Urinary bladder (tissue), 4 donors: ENCODE results near the gene TMEM183A. TPM values are rescaled to one million over a fixed set of nuclear protein-coding genes. Genes with fewer than 3 reads are reported as not detected.

ENCODE experiments used
- DNase-seq: peaks from one replicate; pipeline ENCODE4 v3.0.0-alpha.2; 2015; ENCODE audit errors: extremely low spot score
- H3K27ac ChIP-seq: one replicate; pipeline ENCODE4 v1.5.1; 2013; ENCODE audit warnings: low read depth, mild to moderate bottlenecking, moderate library complexity
- H3K36me3 ChIP-seq: one replicate; pipeline ENCODE4 v1.6.1; 2013; ENCODE audit warnings: mild to moderate bottlenecking, moderate library complexity; ENCODE audit not compliant: insufficient read depth
- H3K4me1 ChIP-seq: one replicate; pipeline ENCODE4 v1.6.1; 2013; ENCODE audit warnings: mild to moderate bottlenecking, moderate library complexity; ENCODE audit not compliant: insufficient read depth
- H3K4me3 ChIP-seq: one replicate; pipeline ENCODE4 v1.5.1; 2013; ENCODE audit warnings: low read depth, low read length
- WGBS: extraction: QIAGEN DNeasy Blood & Tissue Kit; methylation state at CpG from one replicate; pipeline ENCODE4 v1.1.7; 2013; 5-methylcytosine and 5-hydroxymethylcytosine counted together
- polyA plus RNA-seq: library from polyadenylated mRNA; stranded (reverse); fragments of 200-250 nt; gene quantifications from one replicate; pipeline ENCODE4 v1.2.3, GENCODE V29; 2013
- total RNA-seq: library from RNA; depleted of rRNA; stranded (reverse); fragments of >200 nt; gene quantifications from one replicate; pipeline ENCODE4 v1.2.3, GENCODE V29; 2014
- donor health status: healthy with polysubstance abuse.
- donor health status: healthy.

The TMEM183A gene, protein sequence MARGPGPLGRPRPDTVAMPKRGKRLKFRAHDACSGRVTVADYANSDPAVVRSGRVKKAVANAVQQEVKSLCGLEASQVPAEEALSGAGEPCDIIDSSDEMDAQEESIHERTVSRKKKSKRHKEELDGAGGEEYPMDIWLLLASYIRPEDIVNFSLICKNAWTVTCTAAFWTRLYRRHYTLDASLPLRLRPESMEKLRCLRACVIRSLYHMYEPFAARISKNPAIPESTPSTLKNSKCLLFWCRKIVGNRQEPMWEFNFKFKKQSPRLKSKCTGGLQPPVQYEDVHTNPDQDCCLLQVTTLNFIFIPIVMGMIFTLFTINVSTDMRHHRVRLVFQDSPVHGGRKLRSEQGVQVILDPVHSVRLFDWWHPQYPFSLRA
- total RNA-seq, result 60.9 TPM
- polyA plus RNA-seq, result 50.4 TPM

DNA sequence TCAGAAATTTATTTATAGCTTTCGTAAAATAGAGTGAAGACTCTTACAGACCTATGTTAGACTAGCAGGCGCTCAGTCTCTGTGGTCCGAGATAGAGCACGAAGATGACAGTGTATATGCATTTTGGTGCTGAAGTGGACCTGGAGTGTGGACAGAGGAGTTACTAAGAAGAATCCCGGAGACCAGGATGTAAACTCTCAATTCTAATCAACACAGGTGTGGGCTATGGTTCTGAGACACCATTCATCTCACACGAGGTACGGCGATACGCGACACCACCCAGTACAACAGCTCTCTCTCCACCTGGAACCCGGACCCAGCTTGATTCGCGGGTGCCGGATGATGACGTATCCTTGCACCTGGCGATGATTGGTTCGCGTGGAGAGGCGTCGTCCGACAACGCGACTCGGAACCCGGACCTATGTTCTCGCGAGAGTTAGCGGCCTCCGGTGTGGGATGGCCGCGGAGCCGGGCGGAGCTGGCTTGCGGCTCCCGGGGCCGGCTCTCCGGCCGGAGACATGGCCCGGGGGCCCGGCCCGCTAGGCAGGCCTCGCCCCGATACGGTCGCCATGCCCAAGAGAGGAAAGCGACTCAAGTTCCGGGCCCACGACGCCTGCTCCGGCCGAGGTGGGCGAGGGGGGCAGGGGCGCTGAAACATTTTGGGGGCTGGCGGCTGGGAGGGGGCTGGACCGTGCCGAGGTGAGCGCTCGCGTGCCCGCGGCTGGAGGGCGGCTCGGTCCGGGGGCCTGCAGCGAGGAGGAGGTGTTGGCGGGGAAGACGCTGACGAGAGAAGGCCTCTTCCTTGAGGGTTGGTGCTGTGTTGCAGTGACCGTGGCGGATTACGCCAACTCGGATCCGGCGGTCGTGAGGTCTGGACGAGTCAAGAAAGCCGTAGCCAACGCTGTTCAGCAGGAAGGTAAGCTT is at the start of gene TMEM183A:
Gene TMEM183A, plus strand, starts transcription at position 427 of the 924 bp plus-strand sequence. Its CDS starts 92 bp downstream, at position 519.
- peak; percentile 92 for DNase-seq
- H3K4me1 ChIP-seq, result no peaks in the 10 kb centered on the region
- H3K36me3 ChIP-seq, result no peaks in the 10 kb centered on the region
- H3K4me3 ChIP-seq, result peak within 1 kb of the TSS; percentile 62
- WGBS, result under 1% methylated on average over 78 of the region's 78 CpGs
- H3K27ac ChIP-seq, result peak within 1 kb of the TSS; percentile 81

DNA sequence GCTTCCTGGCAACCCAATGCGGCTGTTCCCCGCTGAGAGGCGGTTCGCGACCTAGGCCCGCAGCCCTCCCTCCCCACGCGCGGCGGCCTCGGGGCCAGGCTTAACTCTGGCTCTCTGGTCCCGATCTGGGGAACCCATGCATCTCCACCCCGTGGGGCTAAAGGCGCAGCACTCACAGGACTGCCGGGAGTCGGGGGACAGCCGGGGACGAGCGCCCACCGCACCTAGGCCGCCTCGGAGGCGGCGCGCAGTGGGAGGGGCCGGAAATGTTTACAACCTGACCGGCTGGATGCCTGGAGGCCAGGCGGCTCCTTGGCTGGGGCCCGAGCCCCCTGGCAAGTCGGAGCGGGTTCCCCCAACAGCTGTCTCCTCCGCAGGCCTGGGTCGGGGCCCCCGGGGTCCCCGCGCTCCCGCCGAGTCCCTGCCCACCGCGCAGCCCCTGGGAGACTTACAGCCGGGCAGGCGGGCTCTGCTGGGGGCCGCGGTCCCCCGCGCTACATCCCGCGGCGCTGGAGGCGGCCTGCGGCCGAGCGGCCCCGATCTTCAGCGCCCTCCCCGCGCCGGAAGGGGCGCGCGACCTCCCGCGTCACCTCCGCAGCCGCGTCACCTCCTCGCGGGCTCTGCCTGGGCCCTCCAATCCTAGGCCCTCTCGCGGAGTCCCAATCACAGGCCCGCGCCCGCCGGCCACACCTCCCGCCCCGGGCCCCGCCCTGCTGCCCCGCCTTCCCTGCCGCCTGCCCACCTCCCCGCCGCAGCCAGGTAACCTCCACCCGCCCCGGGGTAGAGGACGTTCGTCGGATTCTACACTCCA is 49.2 kb upstream of the TMEM183A start, which contains the start of gene ADIPOR1:
Gene ADIPOR1, minus strand, starts transcription at position 580 of the 811 bp plus-strand sequence. CDS start 7,242 bp downstream, outside the sequence.
- H3K27ac ChIP-seq, result peak within 1 kb of the TSS; percentile 97
- DNase-seq, result peak; percentile 66
- under 1% methylated on average over 86 of the region's 86 CpGs for WGBS
- H3K4me3 ChIP-seq, result peak within 1 kb of the TSS; percentile 99
- peaks cover 2% of the 10 kb centered on the region for H3K4me1 ChIP-seq
- no peaks in the 10 kb centered on the region for H3K36me3 ChIP-seq

DNA sequence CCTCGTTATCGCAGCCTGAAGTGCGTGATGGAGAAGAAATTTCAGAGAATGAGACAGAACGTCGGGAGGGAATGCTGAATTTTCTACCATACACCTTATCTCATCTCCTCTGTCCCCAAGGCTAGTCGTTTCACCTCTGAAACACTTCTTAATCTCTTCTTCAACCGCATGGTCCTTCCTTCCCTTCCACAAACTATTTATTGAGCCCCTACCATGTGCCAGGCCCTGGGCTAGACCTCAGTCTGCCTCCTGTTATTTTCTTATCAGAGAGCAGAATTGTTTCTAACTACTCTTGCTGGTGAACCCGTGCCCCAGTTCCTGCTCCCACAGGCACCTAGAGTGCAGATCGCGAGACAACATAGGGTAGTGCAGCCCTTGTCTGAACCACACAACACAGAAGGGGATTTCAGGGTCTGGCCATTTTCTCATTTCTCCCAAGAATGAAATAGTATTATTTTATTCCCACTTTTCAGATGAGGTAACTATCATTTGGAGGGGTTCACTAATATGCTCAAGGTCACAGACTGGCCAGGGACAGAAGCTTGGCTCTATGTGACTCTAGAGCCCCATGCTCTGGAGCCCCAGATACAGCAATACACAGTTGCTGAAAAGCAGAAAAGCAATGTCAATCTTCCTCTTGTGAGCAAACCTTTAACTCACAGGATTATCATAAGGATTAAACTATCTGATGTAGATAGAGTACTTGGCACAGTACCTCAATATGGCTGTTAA is 48.5 kb upstream of the TMEM183A start:
- Histone ChIP-seq H3K27ac (peak overlapping the region; percentile 38), H3K4me1 (peaks cover 2% of the 10 kb centered on the region)
- DNase-seq, result no peak

GRCh38 chr1:202959276-202959620 is 47.9 kb upstream of the TMEM183A start:
- WGBS, result 65% methylated on average over 1 of the region's 1 CpG
- H3K4me1 ChIP-seq, result peaks cover 2% of the 10 kb centered on the region
- no peaks in the 10 kb centered on the region for H3K36me3 ChIP-seq
- no peak overlapping the region for H3K27ac ChIP-seq
- H3K4me3 ChIP-seq, result no peak overlapping the region
- DNase-seq, result no peak

More for the DNA sequence above, 48.5 kb upstream of the TMEM183A start:
- H3K36me3 ChIP-seq, result no peaks in the 10 kb centered on the region
- peak overlapping the region; percentile 99 for H3K4me3 ChIP-seq
- WGBS, result 2% methylated on average over 10 of the region's 10 CpGs

- no peak overlapping the region for H3K27ac ChIP-seq
- DNase-seq, result no peak
- H3K4me1 ChIP-seq, result peaks cover 2% of the 10 kb centered on the region
- 93% methylated on average over 5 of the region's 5 CpGs for WGBS
- H3K36me3 ChIP-seq, result no peaks in the 10 kb centered on the region
- H3K4me3 ChIP-seq, result no peak overlapping the region
Measured at GRCh38 chr1:202961220-202961880, 45.8 kb upstream of the TMEM183A start.

- DNase-seq, result no peak
- Histone ChIP-seq H3K27ac (peak overlapping the region; percentile 31), H3K4me3 (no peak overlapping the region), H3K36me3 (no peaks in the 10 kb centered on the region), H3K4me1 (no peaks in the 10 kb centered on the region)
- 84% methylated on average over 6 of the region's 6 CpGs for WGBS
Measured at GRCh38 chr1:202964791-202965410, 42.3 kb upstream of the TMEM183A start.

DNA sequence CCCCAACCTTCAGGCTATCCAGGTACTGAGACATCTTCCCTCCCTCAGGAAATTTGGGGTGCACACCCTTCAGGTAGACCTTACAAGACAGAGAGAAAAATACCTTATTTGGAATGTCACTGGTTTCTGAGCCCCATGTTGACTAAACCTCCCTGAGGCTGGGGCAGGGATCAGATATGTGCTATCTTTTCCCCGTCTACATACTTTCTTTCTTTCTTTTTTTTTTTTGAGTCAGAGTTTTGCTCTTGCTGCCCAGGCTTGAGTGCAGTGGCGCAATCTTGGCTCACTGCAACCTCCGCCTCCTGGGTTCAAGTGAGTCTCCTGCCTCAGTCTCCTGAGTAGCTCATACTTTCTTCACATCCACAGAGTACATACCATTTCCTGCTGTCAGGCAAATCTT is 41.8 kb upstream of the TMEM183A start:
- 81% methylated on average over 3 of the region's 3 CpGs for WGBS
- no peaks in the 10 kb centered on the region for H3K36me3 ChIP-seq
- no peak overlapping the region for H3K27ac ChIP-seq
- no peak overlapping the region for H3K4me3 ChIP-seq
- no peak for DNase-seq
- no peaks in the 10 kb centered on the region for H3K4me1 ChIP-seq

- Histone ChIP-seq H3K4me1 (no peaks in the 10 kb centered on the region), H3K27ac (peak overlapping the region; percentile 96), H3K36me3 (no peaks in the 10 kb centered on the region), H3K4me3 (peak overlapping the region; percentile 66)
- no peak for DNase-seq
- WGBS, result 36% methylated on average over 18 of the region's 18 CpGs
Measured at GRCh38 chr1:202966006-202966898, 40.9 kb upstream of the TMEM183A start.

GRCh38 chr1:202967684-202968281 is 39.4 kb upstream of the TMEM183A start:
- H3K4me1 ChIP-seq, result no peaks in the 10 kb centered on the region

DNA sequence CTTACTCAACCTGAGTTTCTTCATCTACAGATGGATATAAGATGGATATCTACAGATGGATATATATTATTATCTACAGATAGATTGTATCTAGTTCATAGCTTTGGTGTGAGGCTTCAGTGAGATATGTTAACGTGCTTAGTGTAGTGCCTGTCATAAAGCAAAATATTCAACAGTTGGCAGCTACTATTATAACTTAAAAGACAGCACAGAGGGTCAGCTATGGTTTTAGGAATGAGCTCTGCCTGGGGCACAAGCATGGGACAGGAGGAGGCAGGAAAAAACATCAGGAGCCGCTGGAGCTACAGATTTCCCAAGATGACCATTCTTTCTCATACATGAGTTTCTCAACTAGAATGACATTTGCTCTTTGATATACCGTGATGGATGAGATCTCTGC is 38.8 kb upstream of the TMEM183A start:
- no peak overlapping the region for H3K27ac ChIP-seq
- no peaks in the 10 kb centered on the region for H3K4me1 ChIP-seq
- no peak for DNase-seq
- 72% methylated on average over 3 of the region's 3 CpGs for WGBS
- no peak overlapping the region for H3K4me3 ChIP-seq
- H3K36me3 ChIP-seq, result no peaks in the 10 kb centered on the region

More at GRCh38 chr1:202967684-202968281, 39.4 kb upstream of the TMEM183A start:
- no peak for DNase-seq
- H3K27ac ChIP-seq, result no peak overlapping the region
- H3K4me3 ChIP-seq, result peak overlapping the region; percentile 66
- no peaks in the 10 kb centered on the region for H3K36me3 ChIP-seq
- 6% methylated on average over 21 of the region's 21 CpGs for WGBS

GRCh38 chr1:202968895-202969295 is 38.3 kb upstream of the TMEM183A start:
- WGBS, result 38% methylated on average over 5 of the region's 5 CpGs
- no peak for DNase-seq
- H3K27ac ChIP-seq, result no peak overlapping the region

More at GRCh38 chr1:202968895-202969295, 38.3 kb upstream of the TMEM183A start:
- H3K36me3 ChIP-seq, result no peaks in the 10 kb centered on the region
- H3K4me1 ChIP-seq, result no peaks in the 10 kb centered on the region
- no peak overlapping the region for H3K4me3 ChIP-seq
